Measurements from ENCODE around the gene DOCK11. TPM values are rescaled to one million over a fixed set of nuclear protein-coding genes. Genes with fewer than 3 reads are reported as not detected.

The DOCK11 gene
- total RNA-seq, 1 experiment from 2014 or later: 13.1 TPM

DNA sequence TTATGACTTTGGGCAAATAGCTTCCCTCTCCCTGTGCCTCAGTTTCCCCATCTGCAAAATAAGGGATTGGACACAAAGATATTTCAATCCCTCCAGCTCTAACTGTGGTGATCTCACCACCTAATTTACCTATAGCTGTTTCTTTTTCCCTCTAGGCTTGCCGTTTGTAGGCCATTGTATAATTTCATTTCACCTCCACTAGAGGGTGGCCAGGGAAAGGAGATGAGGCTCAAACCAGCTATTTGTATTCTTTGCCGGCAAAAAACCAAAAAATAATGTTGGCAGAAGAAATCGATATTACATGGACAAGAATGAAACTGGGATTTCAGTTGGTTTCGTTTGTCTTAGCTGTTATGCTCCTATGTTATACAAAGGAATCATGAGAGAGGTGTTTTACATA is 36.1 kb upstream of the DOCK11 start (continued):
- TF ChIP-seq NR1H2 (CRISPR knock-in tag; IDR thresholded peaks at IDR 0.05) (no peak), E2F1 (CRISPR knock-in tag; IDR thresholded peaks at IDR 0.05) (no peak), GRHL2 (CRISPR knock-in tag; IDR thresholded peaks at IDR 0.05; ENCODE audit: insufficient replicate concordance, severe bottlenecking) (no peak), SP1 (CRISPR knock-in tag; conservative IDR thresholded peaks at IDR 0.05) (no peak), MYBL2 (CRISPR knock-in tag; IDR thresholded peaks at IDR 0.05) (no peak), IRF2 (CRISPR knock-in tag; IDR thresholded peaks at IDR 0.05; ENCODE audit: borderline replicate concordance, low read depth) (no peak)
- TF ChIP-seq, protein P1, sequence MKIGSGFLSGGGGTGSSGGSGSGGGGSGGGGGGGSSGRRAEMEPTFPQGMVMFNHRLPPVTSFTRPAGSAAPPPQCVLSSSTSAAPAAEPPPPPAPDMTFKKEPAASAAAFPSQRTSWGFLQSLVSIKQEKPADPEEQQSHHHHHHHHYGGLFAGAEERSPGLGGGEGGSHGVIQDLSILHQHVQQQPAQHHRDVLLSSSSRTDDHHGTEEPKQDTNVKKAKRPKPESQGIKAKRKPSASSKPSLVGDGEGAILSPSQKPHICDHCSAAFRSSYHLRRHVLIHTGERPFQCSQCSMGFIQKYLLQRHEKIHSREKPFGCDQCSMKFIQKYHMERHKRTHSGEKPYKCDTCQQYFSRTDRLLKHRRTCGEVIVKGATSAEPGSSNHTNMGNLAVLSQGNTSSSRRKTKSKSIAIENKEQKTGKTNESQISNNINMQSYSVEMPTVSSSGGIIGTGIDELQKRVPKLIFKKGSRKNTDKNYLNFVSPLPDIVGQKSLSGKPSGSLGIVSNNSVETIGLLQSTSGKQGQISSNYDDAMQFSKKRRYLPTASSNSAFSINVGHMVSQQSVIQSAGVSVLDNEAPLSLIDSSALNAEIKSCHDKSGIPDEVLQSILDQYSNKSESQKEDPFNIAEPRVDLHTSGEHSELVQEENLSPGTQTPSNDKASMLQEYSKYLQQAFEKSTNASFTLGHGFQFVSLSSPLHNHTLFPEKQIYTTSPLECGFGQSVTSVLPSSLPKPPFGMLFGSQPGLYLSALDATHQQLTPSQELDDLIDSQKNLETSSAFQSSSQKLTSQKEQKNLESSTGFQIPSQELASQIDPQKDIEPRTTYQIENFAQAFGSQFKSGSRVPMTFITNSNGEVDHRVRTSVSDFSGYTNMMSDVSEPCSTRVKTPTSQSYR (CRISPR knock-in tag; IDR thresholded peaks at IDR 0.05): no peak

DNA sequence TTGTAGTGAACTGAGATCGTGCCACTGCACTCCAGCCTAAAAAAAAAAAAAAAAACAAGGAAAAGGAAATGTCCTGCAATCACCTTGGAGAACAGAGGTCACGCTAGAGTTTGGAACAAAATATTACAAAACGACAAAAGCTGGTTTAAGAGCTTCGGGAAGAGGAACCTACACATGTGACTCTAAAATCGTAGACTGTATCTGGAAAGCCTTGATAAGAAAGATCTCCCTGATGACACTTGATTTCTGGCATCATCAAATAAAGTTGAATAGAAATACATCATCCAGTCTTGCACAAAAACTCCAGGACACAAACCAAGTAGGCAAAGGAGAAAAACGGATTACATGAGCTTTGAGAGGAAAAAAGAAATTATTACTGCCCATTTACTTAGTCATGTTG is 31.1 kb upstream of the DOCK11 start:
- no peak for TF ChIP-seq ZNF232 (CRISPR knock-in tag; IDR thresholded peaks at IDR 0.05)
- no peak for TF ChIP-seq HMGXB4 (CRISPR knock-in tag; IDR thresholded peaks at IDR 0.05)
- no peak for TF ChIP-seq TP53 (CRISPR knock-in tag; IDR thresholded peaks at IDR 0.05)
- TF ChIP-seq, protein P2, sequence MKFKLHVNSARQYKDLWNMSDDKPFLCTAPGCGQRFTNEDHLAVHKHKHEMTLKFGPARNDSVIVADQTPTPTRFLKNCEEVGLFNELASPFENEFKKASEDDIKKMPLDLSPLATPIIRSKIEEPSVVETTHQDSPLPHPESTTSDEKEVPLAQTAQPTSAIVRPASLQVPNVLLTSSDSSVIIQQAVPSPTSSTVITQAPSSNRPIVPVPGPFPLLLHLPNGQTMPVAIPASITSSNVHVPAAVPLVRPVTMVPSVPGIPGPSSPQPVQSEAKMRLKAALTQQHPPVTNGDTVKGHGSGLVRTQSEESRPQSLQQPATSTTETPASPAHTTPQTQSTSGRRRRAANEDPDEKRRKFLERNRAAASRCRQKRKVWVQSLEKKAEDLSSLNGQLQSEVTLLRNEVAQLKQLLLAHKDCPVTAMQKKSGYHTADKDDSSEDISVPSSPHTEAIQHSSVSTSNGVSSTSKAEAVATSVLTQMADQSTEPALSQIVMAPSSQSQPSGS (CRISPR knock-in tag; IDR thresholded peaks at IDR 0.05; ENCODE audit: borderline replicate concordance, low read depth): no peak
- TF ChIP-seq E2F1 (CRISPR knock-in tag; IDR thresholded peaks at IDR 0.05): no peak
- TF ChIP-seq CREB1 (CRISPR knock-in tag; IDR thresholded peaks at IDR 0.05): no peak
- no peak for TF ChIP-seq ZNF671 (CRISPR knock-in tag; IDR thresholded peaks at IDR 0.05)
- TF ChIP-seq NFATC4 (CRISPR knock-in tag; IDR thresholded peaks at IDR 0.05): no peak
- TF ChIP-seq EMX1 (CRISPR knock-in tag; IDR thresholded peaks at IDR 0.05): no peak
- TF ChIP-seq ZNF138 (CRISPR knock-in tag; conservative IDR thresholded peaks at IDR 0.05): no peak
- TF ChIP-seq GABPB1 (CRISPR knock-in tag; IDR thresholded peaks at IDR 0.05): no peak
- no peak for TF ChIP-seq ZNF121 (CRISPR knock-in tag; IDR thresholded peaks at IDR 0.05)
- no peak overlapping the region for H3K4me3 Mint-ChIP-seq
- POLR2A ChIA-PET: no interaction called here
- H3K9me3 Mint-ChIP-seq: no peaks in the 10 kb centered on the region
- CTCF ChIA-PET: no interaction called here
- H3K36me3 Mint-ChIP-seq: no peaks in the 10 kb centered on the region
- ATAC-seq (no peak), DNase-seq (ENCODE audit: low spot score) (no peak)
- no peaks in the 10 kb centered on the region for H3K4me1 Mint-ChIP-seq
- no peaks in the 10 kb centered on the region; the same call in 1 of the 2 replicates for H3K27me3 Mint-ChIP-seq (ENCODE audit: low read depth)
- peak overlapping the region; percentile 9; the same call in 1 of the 2 replicates for H3K27ac Mint-ChIP-seq
